NCI-H2227 (cell line): Measurements from ENCODE around the gene SPACDR.

Experiments used
- DNase-seq: peaks from one replicate; lab custom pipeline; 2025; ENCODE audit not compliant: unreplicated experiment; lab: John Stamatoyannopoulos, UW

The SPACDR gene

DNA sequence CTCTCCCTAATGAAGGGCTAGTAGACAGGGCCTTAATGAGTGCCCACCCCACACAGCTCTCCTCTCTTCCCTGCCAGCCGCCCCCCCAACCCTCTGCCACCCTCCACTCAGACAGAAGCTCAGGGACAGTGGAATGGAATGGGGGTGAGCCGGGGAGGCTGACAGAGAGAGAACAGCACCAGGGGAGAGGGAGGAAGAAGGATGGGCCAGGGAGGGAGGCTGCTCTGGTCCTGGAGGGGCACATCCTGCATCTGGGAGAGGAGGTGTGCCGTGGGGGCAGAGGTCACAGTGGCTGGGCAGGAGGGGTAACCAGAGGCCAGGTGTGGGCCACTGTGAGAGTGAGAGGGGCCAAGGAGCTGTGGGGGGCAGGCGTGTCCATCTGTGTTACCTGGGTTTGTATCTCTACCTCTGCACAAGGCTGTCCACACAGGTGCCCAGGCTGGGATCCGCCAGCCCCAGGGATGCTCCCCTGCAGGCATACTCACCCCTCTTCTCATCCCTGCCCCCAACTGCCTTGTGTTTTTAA, 22.1 kb upstream of the SPACDR start:
- no peak for DNase-seq

- DNase-seq: no peak
Observed at GRCh38 chr7:100485471-100485876, 21.4 kb upstream of the SPACDR start.

DNA sequence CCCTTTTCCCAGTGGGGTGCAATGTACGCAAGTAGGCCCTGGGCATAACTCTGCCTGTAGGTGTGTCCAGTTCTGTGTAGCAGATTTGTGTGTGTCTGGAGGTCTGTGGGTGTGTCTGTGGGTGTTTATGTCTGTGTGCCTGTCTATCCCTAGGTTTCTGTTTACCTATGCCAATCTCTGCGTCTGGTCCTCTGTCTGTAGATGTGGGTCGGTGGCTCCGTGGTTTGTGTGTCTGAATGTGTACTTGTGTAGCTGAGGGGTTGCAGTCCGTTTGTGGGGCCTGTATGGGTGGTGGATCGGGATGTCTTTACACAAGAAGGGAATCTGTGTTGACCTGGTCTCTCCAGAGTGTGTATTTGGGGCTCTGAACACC, 20.6 kb upstream of the SPACDR start:
- no peak for DNase-seq

- DNase-seq: peak; percentile 80
Observed at GRCh38 chr7:100483722-100484672, 19.9 kb upstream of the SPACDR start, which contains the start of gene NYAP1. NYAP1 (plus strand) TSS chr7:100483927; CDS start chr7:100485312, 1,385 bp downstream.

- DNase-seq: peak; percentile 84
Observed at GRCh38 chr7:100483090-100483721, 19.1 kb upstream of the SPACDR start.

DNA sequence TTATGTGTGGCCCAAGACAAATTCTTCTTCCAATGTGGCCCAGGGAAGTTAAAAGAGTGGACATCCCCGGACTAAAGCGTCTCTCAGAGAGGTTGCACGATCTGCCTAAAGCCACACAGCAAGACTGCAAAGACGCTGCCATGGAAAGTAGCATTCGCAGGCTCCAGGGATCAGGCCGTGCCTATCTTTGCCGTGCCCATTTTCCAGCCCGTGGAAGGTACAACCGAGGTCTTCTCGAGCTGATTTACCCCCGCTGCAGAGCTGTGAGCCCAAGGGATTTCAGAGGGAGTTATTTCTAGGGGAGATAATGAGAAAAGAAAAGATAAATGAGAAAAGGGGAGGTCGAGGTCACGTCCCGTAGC, 18.6 kb upstream of the SPACDR start:
- no peak for DNase-seq

- no peak for DNase-seq
Observed at GRCh38 chr7:100481466-100481865, 17.4 kb upstream of the SPACDR start.

GRCh38 chr7:100478958-100479660, 15.0 kb upstream of the SPACDR start, which contains the start of gene TSC22D4:
TSC22D4 (minus strand) TSS chr7:100479214; CDS start chr7:100478038, 1,176 bp downstream.
- DNase-seq: peak; percentile 91

DNA sequence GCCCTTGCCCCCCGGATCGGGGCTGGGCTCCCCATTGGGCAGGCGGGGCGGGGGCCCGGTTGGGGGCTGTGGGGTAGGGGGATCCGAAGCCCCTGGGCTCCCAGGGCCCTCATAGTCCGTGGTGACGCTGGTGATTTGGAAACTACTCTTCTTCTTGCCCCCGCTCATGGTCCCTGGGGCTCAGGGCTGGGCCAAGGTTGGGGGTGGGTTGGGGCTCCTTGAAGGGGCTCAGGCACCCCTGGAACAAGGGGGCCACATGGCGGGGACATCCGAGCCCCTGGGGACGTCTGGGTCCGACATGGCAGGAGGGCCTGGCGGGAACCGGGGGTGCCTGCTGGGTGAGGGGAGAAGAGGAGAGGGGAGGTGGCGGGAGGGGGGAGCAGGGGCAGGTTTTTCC, 13.8 kb upstream of the SPACDR start:
- no peak for DNase-seq

- DNase-seq: peak; percentile 31
Observed at GRCh38 chr7:100476903-100477870, 13.1 kb upstream of the SPACDR start.

- no peak for DNase-seq
Observed at GRCh38 chr7:100476101-100476780, 12.2 kb upstream of the SPACDR start.

- DNase-seq: peak; percentile 66
Observed at GRCh38 chr7:100475549-100475948, 11.5 kb upstream of the SPACDR start.

GRCh38 chr7:100472854-100473499, 8.9 kb upstream of the SPACDR start:
- DNase-seq: no peak

- no peak for DNase-seq
Observed at GRCh38 chr7:100472121-100472851, 8.2 kb upstream of the SPACDR start.

- DNase-seq: no peak
Observed at GRCh38 chr7:100471021-100471420, 7.0 kb upstream of the SPACDR start.

DNA sequence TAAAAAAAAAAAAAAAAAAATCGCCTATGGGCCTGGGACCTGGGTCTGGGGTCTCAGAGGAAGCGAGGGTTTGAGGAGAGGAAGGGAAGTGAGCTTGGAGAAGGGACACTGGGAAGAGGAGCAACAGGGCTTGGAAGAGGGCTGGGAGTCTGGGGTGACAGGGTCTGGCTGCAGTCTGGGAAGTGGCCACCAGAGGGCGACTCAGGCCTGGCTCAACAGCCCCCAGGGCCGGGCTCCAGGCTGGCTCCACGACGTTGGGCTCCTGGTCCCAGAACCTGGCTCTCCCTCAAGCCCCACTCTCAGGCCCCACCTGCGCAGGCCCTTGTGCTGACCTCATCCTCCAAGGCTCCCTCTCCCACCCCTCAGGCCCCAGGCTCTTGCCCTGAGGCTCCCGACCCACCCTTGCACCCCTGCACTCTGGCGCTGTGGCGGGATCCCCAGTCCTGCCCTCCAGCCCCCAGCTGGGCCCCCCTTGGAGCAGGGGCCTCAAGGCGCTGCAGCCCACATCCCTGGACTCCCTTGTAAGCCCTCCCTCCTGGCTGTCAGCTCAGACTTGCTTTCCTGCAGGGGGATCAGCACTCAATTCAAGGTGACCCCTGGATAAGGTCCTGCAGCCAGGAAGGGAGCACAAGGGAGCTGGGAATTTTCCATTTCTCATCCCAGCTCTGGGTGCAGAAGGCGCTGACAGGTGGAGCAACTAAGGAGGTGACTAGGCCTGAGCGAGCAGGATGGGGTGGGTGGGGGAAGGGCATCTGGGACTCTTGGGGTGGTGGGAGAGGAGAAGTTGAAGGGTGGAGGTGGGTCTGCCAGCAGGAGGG, 5.4 kb upstream of the SPACDR start:
- peak; percentile 86 for DNase-seq

DNA sequence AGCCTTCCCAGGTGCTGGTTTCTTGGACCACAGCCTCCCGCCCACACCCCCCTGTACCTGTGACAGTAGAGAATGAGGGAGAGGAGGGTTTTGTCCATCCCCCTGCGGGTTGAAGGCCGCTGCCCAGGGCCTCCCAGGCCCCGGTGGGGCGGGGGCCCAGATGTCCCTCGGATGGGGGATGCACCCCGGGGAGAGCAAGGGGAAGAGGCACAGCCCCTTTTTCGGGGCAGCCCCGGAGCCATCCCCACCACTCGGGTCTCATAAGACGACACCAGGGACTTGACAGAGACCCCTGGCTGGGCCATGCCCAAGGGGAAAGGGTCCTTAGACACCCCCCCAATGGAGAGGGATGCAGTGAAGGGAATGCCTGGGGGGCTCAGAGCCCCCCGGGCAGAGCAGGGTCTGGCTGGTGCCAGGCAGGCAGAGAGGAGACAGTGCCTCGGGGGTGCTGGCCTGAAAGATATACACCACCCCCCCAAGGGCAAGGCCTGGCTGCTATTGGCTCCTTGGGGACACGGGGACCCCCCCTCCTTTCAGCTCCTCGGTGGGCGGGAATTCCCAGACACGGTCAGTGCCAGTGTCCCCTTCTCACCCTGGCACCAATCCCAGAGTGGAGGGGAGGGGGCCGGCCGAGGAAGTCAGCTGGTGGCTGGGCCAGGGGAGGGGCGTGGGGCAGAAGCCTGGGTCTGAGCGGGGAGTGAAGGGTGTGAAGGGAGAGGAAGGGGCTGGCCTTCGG, 3.7 kb upstream of the SPACDR start:
- no peak for DNase-seq
